ENCODE results near the gene ZC3H7B.

- TF ChIP-seq CTCF (IDR thresholded peaks at IDR 0.05; ENCODE audit: low read depth, low read length, poor library complexity, severe bottlenecking) (peak; percentile 95), EZH2phosphoT487 (IDR thresholded peaks at IDR 0.05; ENCODE audit: borderline replicate concordance, low read length) (no peak)
Observed at GRCh38 chr22:41403532-41404318, 102.4 kb downstream of the ZC3H7B start.

All from DOHH2 (cell line).